ENCODE results near the gene KCMF1.

The KCMF1 gene

GRCh38 chr2:84989927-84990326 is 19.0 kb downstream of the KCMF1 start:
- H3K9me3 Mint-ChIP-seq: no peaks in the 10 kb centered on the region
- H3K27ac Mint-ChIP-seq: no peak overlapping the region
- no peak overlapping the region for H3K4me3 Mint-ChIP-seq
- H3K27me3 Mint-ChIP-seq: no peaks in the 10 kb centered on the region
- H3K36me3 Mint-ChIP-seq (ENCODE audit: low read depth): peaks cover 12% of the 10 kb centered on the region
- H3K4me1 Mint-ChIP-seq (ENCODE audit: low read depth): peaks cover 39% of the 10 kb centered on the region

DNA sequence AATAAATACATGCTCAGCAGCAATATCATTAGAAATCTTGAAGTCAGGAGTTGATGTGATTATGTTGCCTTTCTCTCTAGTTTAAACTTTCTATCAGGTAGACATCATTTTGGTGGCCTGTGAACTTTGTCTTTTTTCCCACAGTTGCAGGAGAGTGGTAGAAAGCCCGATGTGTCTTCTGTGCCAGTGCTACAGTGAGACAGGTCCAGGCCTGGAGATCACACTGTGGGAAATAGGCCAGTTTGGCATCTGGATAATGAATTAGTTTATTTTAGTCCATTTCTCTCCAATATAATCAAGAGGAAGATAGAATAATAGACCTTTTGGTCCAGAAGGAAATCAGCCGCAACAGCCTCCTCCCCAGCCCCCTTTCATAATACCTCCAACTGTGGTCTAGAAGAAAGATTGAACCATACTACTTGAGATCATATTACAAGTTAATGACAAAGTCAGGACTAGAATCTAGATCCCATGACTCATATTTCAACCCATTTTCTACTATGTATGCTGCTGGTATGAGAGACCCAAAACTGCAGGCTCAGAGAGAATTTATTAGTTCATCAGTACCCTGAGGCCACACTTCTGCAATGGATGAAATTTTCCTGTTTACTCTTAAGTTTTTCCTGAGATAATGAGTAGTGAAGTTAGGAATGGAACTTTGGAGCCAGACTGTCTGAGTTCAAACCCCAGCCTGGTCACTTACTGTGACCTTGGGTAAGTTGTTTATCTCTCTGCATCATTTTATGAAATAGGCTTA is 20.6 kb downstream of the KCMF1 start:
- Mint-ChIP-seq H3K36me3 (ENCODE audit: low read depth) (peaks cover 8% of the 10 kb centered on the region), H3K27me3 (no peaks in the 10 kb centered on the region), H3K9me3 (no peaks in the 10 kb centered on the region), H3K27ac (no peak overlapping the region), H3K4me3 (no peak overlapping the region), H3K4me1 (ENCODE audit: low read depth) (peaks cover 43% of the 10 kb centered on the region)

- H3K27me3 Mint-ChIP-seq: no peaks in the 10 kb centered on the region
- H3K9me3 Mint-ChIP-seq: no peaks in the 10 kb centered on the region
- peaks cover 9% of the 10 kb centered on the region for H3K36me3 Mint-ChIP-seq (ENCODE audit: low read depth)
- H3K4me3 Mint-ChIP-seq: no peak overlapping the region
- H3K27ac Mint-ChIP-seq: peak overlapping the region; percentile 27
- peaks cover 66% of the 10 kb centered on the region for H3K4me1 Mint-ChIP-seq (ENCODE audit: low read depth)
These were observed 24.9 kb downstream of the KCMF1 start for GRCh38 chr2:84995826-84996225.

DNA sequence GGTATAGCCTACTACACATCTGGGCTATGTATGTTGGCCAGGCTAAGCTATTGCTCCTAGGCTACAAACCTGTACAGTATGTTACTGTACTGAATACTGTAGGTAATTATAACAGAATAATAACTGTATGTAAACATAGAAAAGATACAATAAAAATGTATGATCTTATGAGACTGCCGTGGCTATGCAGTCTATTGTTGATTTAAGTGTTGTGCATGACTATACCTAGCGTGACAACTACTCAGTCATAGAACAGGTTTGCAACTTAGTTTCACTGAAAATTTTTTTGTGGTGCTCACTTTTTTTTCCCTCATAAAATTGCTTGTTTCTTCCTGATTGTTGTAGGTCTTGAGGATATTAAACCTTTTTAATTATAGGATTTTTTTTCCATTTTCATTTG is 25.9 kb downstream of the KCMF1 start:
- Mint-ChIP-seq H3K4me3 (no peak overlapping the region), H3K4me1 (ENCODE audit: low read depth) (peaks cover 76% of the 10 kb centered on the region), H3K27me3 (no peaks in the 10 kb centered on the region), H3K36me3 (ENCODE audit: low read depth) (peaks cover 9% of the 10 kb centered on the region), H3K9me3 (no peaks in the 10 kb centered on the region), H3K27ac (peak overlapping the region; percentile 75)

GRCh38 chr2:84999553-84999955 is 28.6 kb downstream of the KCMF1 start:
- peak overlapping the region; percentile 78 for H3K4me3 Mint-ChIP-seq
- peak overlapping the region; percentile 98 for H3K27ac Mint-ChIP-seq
- H3K27me3 Mint-ChIP-seq: no peaks in the 10 kb centered on the region
- peaks cover 89% of the 10 kb centered on the region for H3K4me1 Mint-ChIP-seq (ENCODE audit: low read depth)
- peaks cover 17% of the 10 kb centered on the region for H3K36me3 Mint-ChIP-seq (ENCODE audit: low read depth)
- H3K9me3 Mint-ChIP-seq: no peaks in the 10 kb centered on the region

DNA sequence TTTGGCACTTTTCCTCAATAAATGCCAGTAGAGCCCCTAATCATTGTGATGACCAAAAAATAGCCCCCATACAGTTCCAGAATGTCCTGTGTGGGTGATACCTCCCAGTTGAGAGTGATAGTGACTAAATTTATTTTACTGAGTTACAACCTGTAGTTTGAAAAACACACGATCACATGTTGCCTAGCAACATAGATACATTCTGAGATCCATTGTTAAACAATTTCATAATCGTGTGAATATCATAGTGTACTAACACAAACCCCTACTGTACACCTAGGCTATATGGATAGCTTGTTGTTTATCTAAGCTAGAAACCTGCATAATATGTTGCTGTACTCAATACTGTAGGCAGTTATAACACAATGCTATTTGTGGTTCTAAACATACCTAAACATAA is 30.6 kb downstream of the KCMF1 start:
- Mint-ChIP-seq H3K36me3 (ENCODE audit: low read depth) (peaks cover 26% of the 10 kb centered on the region), H3K4me1 (ENCODE audit: low read depth) (peaks cover 84% of the 10 kb centered on the region), H3K4me3 (peak overlapping the region; percentile 3), H3K9me3 (no peaks in the 10 kb centered on the region), H3K27ac (peak overlapping the region; percentile 98), H3K27me3 (no peaks in the 10 kb centered on the region)

DNA sequence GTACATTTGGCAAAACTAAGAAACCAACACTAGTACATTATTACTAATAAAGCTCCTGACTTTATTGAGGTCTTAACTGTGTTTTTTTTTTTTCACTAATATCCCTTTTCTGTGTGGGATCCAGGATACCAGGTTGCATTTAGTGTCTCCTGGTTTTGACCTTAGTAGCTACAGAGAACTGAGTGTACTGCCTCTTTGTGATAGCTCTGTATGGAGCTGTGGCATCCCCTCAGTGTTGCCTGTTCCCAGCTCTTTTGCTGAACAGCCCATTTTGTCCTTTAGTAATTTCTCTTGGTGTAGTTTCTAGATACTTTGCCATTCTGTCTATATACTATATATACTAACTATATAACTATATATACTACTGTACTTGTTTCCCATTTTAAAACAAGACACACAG is 31.6 kb downstream of the KCMF1 start:
- peak overlapping the region; percentile 91 for H3K27ac Mint-ChIP-seq
- no peaks in the 10 kb centered on the region for H3K9me3 Mint-ChIP-seq
- H3K4me1 Mint-ChIP-seq (ENCODE audit: low read depth): peaks cover 83% of the 10 kb centered on the region
- peaks cover 35% of the 10 kb centered on the region for H3K36me3 Mint-ChIP-seq (ENCODE audit: low read depth)
- H3K4me3 Mint-ChIP-seq: no peak overlapping the region
- no peaks in the 10 kb centered on the region for H3K27me3 Mint-ChIP-seq

GRCh38 chr2:85008252-85008651 is 37.3 kb downstream of the KCMF1 start:
- no peak overlapping the region for H3K27ac Mint-ChIP-seq
- no peak overlapping the region for H3K4me3 Mint-ChIP-seq
- H3K27me3 Mint-ChIP-seq: no peaks in the 10 kb centered on the region
- H3K4me1 Mint-ChIP-seq (ENCODE audit: low read depth): peaks cover 83% of the 10 kb centered on the region
- H3K9me3 Mint-ChIP-seq: no peaks in the 10 kb centered on the region
- peaks cover 59% of the 10 kb centered on the region for H3K36me3 Mint-ChIP-seq (ENCODE audit: low read depth)

GRCh38 chr2:85009019-85009618 is 38.2 kb downstream of the KCMF1 start:
- Mint-ChIP-seq H3K4me3 (peak overlapping the region; percentile 4), H3K27ac (peak overlapping the region; percentile 86), H3K4me1 (ENCODE audit: low read depth) (peaks cover 83% of the 10 kb centered on the region), H3K9me3 (no peaks in the 10 kb centered on the region), H3K36me3 (ENCODE audit: low read depth) (peaks cover 57% of the 10 kb centered on the region), H3K27me3 (no peaks in the 10 kb centered on the region)

DNA sequence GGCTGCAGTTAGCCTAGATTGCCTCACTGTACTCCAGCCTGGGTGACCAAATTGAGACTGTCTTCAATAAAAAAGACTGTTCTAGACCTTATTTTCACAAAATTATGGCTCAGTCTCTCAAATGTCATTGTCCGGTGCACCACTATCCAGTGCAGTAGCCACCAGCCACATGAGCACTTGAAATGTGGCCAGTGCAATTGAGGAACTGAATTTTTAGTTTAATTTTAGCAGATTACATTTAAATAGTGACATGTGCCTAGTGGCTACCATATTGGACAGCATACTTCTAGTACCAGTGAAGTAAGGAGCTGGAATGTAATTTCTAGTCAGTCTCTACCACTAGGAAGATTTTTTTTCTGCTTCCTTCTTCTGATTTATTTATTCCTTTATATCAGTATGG is 39.4 kb downstream of the KCMF1 start:
- no peaks in the 10 kb centered on the region for H3K9me3 Mint-ChIP-seq
- H3K27me3 Mint-ChIP-seq: no peaks in the 10 kb centered on the region
- H3K4me1 Mint-ChIP-seq (ENCODE audit: low read depth): peaks cover 87% of the 10 kb centered on the region
- no peak overlapping the region for H3K4me3 Mint-ChIP-seq
- H3K36me3 Mint-ChIP-seq (ENCODE audit: low read depth): peaks cover 51% of the 10 kb centered on the region
- no peak overlapping the region for H3K27ac Mint-ChIP-seq

GRCh38 chr2:85011098-85011497 is 40.1 kb downstream of the KCMF1 start:
- no peaks in the 10 kb centered on the region for H3K27me3 Mint-ChIP-seq
- H3K4me3 Mint-ChIP-seq: peak overlapping the region; percentile 46
- H3K27ac Mint-ChIP-seq: peak overlapping the region; percentile 86
- no peaks in the 10 kb centered on the region for H3K9me3 Mint-ChIP-seq
- peaks cover 87% of the 10 kb centered on the region for H3K4me1 Mint-ChIP-seq (ENCODE audit: low read depth)
- peaks cover 45% of the 10 kb centered on the region for H3K36me3 Mint-ChIP-seq (ENCODE audit: low read depth)

- no peaks in the 10 kb centered on the region for H3K27me3 Mint-ChIP-seq
- peaks cover 42% of the 10 kb centered on the region for H3K36me3 Mint-ChIP-seq (ENCODE audit: low read depth)
- no peaks in the 10 kb centered on the region for H3K9me3 Mint-ChIP-seq
- peaks cover 89% of the 10 kb centered on the region for H3K4me1 Mint-ChIP-seq (ENCODE audit: low read depth)
- H3K4me3 Mint-ChIP-seq: peak overlapping the region; percentile 46
- H3K27ac Mint-ChIP-seq: peak overlapping the region; percentile 86
These were observed 40.8 kb downstream of the KCMF1 start for GRCh38 chr2:85011747-85012146.

DNA sequence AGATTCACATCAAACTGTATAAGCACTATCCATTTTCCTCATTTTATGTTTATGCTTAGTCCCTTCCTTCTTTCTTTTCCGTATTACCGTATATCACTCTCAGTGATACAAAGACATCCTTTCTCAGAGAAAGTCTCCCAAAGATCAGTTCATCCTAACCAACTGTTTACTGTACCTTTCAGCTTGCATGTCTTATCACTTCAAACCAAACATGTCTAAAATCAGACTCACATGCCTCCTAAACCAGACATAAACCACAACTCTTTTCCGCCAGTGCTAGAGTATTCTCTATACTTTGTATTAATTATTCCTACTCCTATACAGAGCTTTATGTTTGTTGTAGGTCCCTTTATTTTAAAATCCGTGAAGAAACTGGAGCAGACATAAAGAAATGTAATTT is 41.5 kb downstream of the KCMF1 start:
- Mint-ChIP-seq H3K4me3 (peak overlapping the region; percentile 52), H3K27me3 (no peaks in the 10 kb centered on the region), H3K9me3 (no peaks in the 10 kb centered on the region), H3K36me3 (ENCODE audit: low read depth) (peaks cover 35% of the 10 kb centered on the region), H3K27ac (peak overlapping the region; percentile 82), H3K4me1 (ENCODE audit: low read depth) (peaks cover 87% of the 10 kb centered on the region)

GRCh38 chr2:85012855-85013254 is 41.9 kb downstream of the KCMF1 start:
- no peak overlapping the region for H3K4me3 Mint-ChIP-seq
- peak overlapping the region; percentile 53 for H3K27ac Mint-ChIP-seq

DNA sequence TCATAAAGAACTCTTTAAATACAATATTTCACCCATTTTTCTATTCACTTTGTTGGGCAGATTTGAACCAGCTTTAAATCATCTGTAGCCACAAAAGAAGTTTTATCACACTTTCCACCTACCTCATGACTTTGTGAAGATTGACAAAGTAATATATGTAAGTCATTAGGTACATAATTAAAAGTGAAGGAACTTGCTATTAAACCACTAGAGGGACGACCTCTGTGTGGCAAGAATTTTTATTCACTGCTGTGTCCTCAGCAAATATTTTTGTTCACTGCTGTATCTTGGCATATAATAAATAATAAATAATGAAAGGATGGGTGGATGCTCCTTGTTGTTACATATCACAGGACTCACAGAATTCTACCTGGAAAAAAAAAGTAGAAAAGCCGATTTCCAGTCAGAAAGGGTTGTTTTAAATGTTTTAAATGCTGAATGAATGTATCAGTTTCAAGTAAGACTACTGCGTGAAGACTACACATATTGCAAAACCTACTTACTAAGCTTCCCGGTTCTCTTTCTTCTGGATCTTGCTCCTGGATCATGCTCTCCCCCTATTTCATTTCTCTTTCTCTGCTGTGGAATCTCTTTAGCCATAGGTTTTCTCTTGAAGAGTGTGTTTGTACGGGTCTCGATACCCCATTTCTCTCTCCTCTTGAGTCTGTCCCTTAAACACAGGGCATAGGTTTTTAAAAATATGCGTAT is 44.8 kb downstream of the KCMF1 start:
- no peak overlapping the region for H3K4me3 Mint-ChIP-seq

More at GRCh38 chr2:85012855-85013254, 41.9 kb downstream of the KCMF1 start:
- no peaks in the 10 kb centered on the region for H3K9me3 Mint-ChIP-seq
- peaks cover 33% of the 10 kb centered on the region for H3K36me3 Mint-ChIP-seq (ENCODE audit: low read depth)
- no peaks in the 10 kb centered on the region for H3K27me3 Mint-ChIP-seq
- peaks cover 91% of the 10 kb centered on the region for H3K4me1 Mint-ChIP-seq (ENCODE audit: low read depth)

More for the DNA sequence above, 44.8 kb downstream of the KCMF1 start:
- peaks cover 22% of the 10 kb centered on the region for H3K36me3 Mint-ChIP-seq (ENCODE audit: low read depth)
- no peaks in the 10 kb centered on the region for H3K9me3 Mint-ChIP-seq
- H3K27ac Mint-ChIP-seq: peak overlapping the region; percentile 82
- peaks cover 87% of the 10 kb centered on the region for H3K4me1 Mint-ChIP-seq (ENCODE audit: low read depth)
- no peaks in the 10 kb centered on the region for H3K27me3 Mint-ChIP-seq
